SK-N-SH (cell line): ENCODE measurements around the gene FAM131A.

Experiments
- CHD2 ChIP-seq: fragments of 150-350 bp; IDR thresholded peaks from 2 replicates; pipeline ENCODE4 v1.6.1; 2018; ENCODE audit warnings: low read length; ENCODE audit not compliant: partially characterized antibody
- EP300 ChIP-seq, 2 experiments: IDR thresholded peaks; 2 replicates each; pipeline versions ENCODE4 v1.4.0 to v1.6.1; 2012; ENCODE audit warnings: borderline replicate concordance in 1 of 2, low read depth in 1 of 2, low read length in 1 of 2
- FOSL2 ChIP-seq: IDR thresholded peaks from 2 replicates; pipeline ENCODE4 v1.4.0; 2012; ENCODE audit warnings: low read depth, mild to moderate bottlenecking, moderate library complexity, borderline replicate concordance
- JUND ChIP-seq: IDR thresholded peaks from 2 replicates; pipeline ENCODE4 v1.4.0; 2012
- POLR2AphosphoS5 ChIP-seq: IDR thresholded peaks from 2 replicates; pipeline ENCODE4 v1.6.1; 2012; ENCODE audit warnings: low read depth, low read length
- TEAD4 ChIP-seq: IDR thresholded peaks from 2 replicates; pipeline ENCODE4 v1.4.0; 2012; ENCODE audit warnings: mild to moderate bottlenecking, borderline replicate concordance; ENCODE audit not compliant: insufficient read depth
- TF ChIP-seq, protein P1 (sequence below): fragments of 200-600 bp; sonication (generic); IDR thresholded peaks from 2 replicates; pipeline ENCODE4 v1.6.1; 2017; ENCODE audit warnings: antibody characterized with exemption, mild to moderate bottlenecking, moderate library complexity

DNA sequence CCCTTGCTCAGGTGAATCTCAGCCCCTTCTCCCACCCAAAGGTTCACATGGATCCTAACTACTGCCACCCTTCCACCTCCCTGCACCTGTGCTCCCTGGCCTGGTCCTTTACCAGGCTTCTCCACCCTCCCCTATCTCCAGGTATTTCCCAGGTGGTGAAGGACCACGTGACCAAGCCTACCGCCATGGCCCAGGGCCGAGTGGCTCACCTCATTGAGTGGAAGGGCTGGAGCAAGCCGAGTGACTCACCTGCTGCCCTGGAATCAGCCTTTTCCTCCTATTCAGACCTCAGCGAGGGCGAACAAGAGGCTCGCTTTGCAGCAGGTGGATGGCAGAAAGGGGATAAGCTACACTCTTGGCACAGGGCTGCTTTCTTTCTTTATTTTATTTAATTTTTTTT lies 4.5 kb downstream of the FAM131A start:
- TF ChIP-seq, protein P1, sequence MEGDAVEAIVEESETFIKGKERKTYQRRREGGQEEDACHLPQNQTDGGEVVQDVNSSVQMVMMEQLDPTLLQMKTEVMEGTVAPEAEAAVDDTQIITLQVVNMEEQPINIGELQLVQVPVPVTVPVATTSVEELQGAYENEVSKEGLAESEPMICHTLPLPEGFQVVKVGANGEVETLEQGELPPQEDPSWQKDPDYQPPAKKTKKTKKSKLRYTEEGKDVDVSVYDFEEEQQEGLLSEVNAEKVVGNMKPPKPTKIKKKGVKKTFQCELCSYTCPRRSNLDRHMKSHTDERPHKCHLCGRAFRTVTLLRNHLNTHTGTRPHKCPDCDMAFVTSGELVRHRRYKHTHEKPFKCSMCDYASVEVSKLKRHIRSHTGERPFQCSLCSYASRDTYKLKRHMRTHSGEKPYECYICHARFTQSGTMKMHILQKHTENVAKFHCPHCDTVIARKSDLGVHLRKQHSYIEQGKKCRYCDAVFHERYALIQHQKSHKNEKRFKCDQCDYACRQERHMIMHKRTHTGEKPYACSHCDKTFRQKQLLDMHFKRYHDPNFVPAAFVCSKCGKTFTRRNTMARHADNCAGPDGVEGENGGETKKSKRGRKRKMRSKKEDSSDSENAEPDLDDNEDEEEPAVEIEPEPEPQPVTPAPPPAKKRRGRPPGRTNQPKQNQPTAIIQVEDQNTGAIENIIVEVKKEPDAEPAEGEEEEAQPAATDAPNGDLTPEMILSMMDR, result no peak
- no peak for TF ChIP-seq JUND
- no peak for TF ChIP-seq FOSL2
- TF ChIP-seq POLR2AphosphoS5, result no peak
- TF ChIP-seq TEAD4, result no peak
- no peak for TF ChIP-seq CHD2
- no peak for TF ChIP-seq EP300 (IDR thresholded peaks at IDR 0.05; ENCODE audit: borderline replicate concordance in 1 of 2, low read depth in 1 of 2, low read length in 1 of 2)
